Measurements from ENCODE around the gene MS4A10. TPM values are rescaled to one million over a fixed set of nuclear protein-coding genes. Genes with fewer than 3 reads are reported as not detected.

Gene MS4A10
- total and polyA plus RNA-seq, 4 donors = not detected

- peaks cover 0 to 2% (median 0%) of the 10 kb centered on the region in 4 donors for H3K9me3 ChIP-seq (ENCODE audit: control insufficient read depth in 4 of 4, low read length in 3 of 4)
- no peak for DNase-seq (ENCODE audit: low spot score)
- H3K36me3 ChIP-seq (ENCODE audit: control insufficient read depth in 4 of 4, insufficient read depth in 3 of 4, low read depth in 1 of 4, low read length in 3 of 4) = no peaks in the 10 kb centered on the region
- H3K4me1 ChIP-seq (ENCODE audit: control insufficient read depth in 4 of 4, insufficient read depth in 4 of 4, low read length in 3 of 4) = no peaks in the 10 kb centered on the region
- no peak overlapping the region for H3K27ac ChIP-seq (ENCODE audit: low read depth in 1 of 2, low read length in 2 of 2)
- H3K9ac ChIP-seq (ENCODE audit: low read depth in 1 of 2, low read length in 2 of 2) = no peak overlapping the region
- no peaks in the 10 kb centered on the region for H3K27me3 ChIP-seq (ENCODE audit: control insufficient read depth in 4 of 4, insufficient read depth in 4 of 4, low read length in 3 of 4)
- no peak overlapping the region for H3K4me3 ChIP-seq (ENCODE audit: low read depth in 1 of 3, low read length in 3 of 3)
- 64% methylated on average over 7 of the region's 7 CpGs for WGBS
- TF ChIP-seq RAD21 (IDR thresholded peaks at IDR 0.05) (no peak), RXRA (IDR thresholded peaks at IDR 0.05) (no peak), SP1 (IDR thresholded peaks at IDR 0.05) (no peak), HNF4G (IDR thresholded peaks at IDR 0.05) (no peak), JUND (IDR thresholded peaks at IDR 0.05) (no peak)
Measured at GRCh38 chr11:60781286-60781980, 3.7 kb upstream of the MS4A10 start.

- TF ChIP-seq NR2F2 (IDR thresholded peaks at IDR 0.05) (no peak), REST (IDR thresholded peaks at IDR 0.05) (no peak), FOXA1 (IDR thresholded peaks at IDR 0.05) (no peak), ATF3 (IDR thresholded peaks at IDR 0.05) (no peak), CTCF (IDR thresholded peaks at IDR 0.05; ENCODE audit: low read depth, low read length, missing input control) (no peak), RXRA (IDR thresholded peaks at IDR 0.05) (no peak), YY1 (IDR thresholded peaks at IDR 0.05) (no peak), SP1 (IDR thresholded peaks at IDR 0.05) (no peak), FOXA2 (IDR thresholded peaks at IDR 0.05) (no peak), JUND (IDR thresholded peaks at IDR 0.05) (no peak), HNF4A (conservative IDR thresholded peaks at IDR 0.05) (no peak)
- WGBS = 94% methylated on average over 4 of the region's 4 CpGs
- no peak for DNase-seq (ENCODE audit: low spot score)
Measured at GRCh38 chr11:60781981-60782316, 3.2 kb upstream of the MS4A10 start.

More at GRCh38 chr11:60781981-60782316, 3.2 kb upstream of the MS4A10 start:
- Histone ChIP-seq H3K27ac (ENCODE audit: low read depth in 1 of 2, low read length in 2 of 2) (no peak overlapping the region), H3K9me3 (ENCODE audit: control insufficient read depth in 4 of 4, low read length in 3 of 4) (peaks cover 0 to 2% (median 0%) of the 10 kb centered on the region in 4 donors), H3K27me3 (ENCODE audit: control insufficient read depth in 4 of 4, insufficient read depth in 4 of 4, low read length in 3 of 4) (no peaks in the 10 kb centered on the region), H3K36me3 (ENCODE audit: control insufficient read depth in 4 of 4, insufficient read depth in 3 of 4, low read depth in 1 of 4, low read length in 3 of 4) (no peaks in the 10 kb centered on the region), H3K4me3 (ENCODE audit: low read depth in 1 of 3, low read length in 3 of 3) (no peak overlapping the region), H3K4me1 (ENCODE audit: control insufficient read depth in 4 of 4, insufficient read depth in 4 of 4, low read length in 3 of 4) (no peaks in the 10 kb centered on the region), H3K9ac (ENCODE audit: low read depth in 1 of 2, low read length in 2 of 2) (no peak overlapping the region)
